ENCODE results near the gene STK38.
A peak's percentile ranks its signal among the peaks of the same experiment; 100 is the strongest.
"Not testable (repeated sequence)": the region's sequence is repeated elsewhere in the genome, so short reads cannot be mapped to it uniquely, and the experiment has no call there.

The STK38 gene

DNA sequence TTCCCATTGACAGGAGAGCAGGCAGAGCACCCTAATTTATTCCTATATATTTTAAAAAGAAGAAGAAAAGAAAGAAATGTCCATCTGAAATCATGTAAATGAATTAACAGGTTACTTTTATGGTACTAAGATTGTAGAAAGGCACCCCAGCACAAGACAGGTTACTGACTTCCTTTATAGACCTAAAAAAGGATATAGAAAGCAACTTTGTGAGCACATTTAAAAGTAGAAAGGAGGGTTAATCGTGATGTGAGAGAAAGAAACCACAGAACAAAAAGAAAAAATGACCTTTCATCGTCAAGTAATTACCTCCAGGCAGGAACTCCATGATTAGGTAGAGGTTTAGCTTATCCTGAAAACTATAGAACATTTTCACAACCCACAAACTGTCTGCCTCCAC, 29.9 kb downstream of the STK38 start:
- no peak for DNase-seq

DNA sequence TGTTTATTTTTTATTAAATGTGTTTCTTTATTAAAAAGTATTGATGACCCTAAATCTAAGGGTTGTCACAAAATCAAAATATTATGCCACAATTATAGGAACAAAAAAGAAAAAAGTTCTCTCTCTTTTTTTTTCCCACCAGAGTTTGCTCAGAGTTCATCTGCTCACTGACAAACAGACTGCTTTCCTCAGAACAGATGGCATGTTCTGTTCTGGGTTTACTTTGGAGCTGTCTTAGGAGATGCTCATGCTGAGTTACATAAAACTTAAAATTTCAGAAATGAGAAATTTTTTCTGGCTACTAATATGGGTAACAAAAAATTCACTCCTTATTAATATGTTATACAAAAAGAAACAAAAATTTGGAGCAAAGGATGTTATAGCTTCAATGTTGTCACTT, 30.3 kb downstream of the STK38 start:
- DNase-seq: no peak

DNA sequence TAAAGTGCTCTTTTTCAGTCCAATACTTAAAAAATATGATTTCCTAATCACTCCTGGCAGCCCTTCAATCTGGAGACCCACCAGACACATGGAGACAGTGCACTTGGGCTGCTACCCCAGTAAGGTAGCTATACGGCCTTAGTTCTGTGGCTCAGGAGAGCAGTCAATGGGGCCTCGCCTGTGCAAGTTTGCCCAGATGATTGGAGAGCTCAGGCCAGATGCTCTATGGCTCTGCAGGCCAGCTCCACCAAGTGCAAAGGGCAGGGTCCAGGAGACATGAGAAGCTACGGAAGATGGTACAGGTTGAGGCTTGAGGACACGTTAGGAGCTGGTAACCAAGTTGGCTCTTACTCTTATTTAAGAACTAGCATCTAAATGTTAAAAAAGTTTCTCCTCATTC, 30.7 kb downstream of the STK38 start:
- no peak for DNase-seq

DNA sequence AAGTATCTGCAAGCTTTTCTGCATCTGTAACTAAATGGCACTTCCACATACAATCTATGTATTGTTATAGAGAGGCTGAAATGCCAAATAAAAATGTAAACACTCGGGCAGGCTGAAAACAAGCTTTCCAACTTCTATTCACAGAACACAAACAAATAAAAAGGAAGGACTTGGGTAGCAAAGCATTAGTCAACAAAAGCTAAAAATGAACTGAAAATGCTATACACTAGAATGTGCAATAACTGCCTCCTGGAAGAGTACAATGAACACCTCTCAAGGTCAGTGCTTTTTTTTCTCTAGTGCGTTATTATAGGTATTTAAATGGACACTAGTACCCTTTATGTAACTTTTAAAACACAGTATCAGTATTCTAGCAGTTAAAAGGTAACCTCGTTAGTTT, 31.4 kb downstream of the STK38 start:
- no peak for DNase-seq

DNA sequence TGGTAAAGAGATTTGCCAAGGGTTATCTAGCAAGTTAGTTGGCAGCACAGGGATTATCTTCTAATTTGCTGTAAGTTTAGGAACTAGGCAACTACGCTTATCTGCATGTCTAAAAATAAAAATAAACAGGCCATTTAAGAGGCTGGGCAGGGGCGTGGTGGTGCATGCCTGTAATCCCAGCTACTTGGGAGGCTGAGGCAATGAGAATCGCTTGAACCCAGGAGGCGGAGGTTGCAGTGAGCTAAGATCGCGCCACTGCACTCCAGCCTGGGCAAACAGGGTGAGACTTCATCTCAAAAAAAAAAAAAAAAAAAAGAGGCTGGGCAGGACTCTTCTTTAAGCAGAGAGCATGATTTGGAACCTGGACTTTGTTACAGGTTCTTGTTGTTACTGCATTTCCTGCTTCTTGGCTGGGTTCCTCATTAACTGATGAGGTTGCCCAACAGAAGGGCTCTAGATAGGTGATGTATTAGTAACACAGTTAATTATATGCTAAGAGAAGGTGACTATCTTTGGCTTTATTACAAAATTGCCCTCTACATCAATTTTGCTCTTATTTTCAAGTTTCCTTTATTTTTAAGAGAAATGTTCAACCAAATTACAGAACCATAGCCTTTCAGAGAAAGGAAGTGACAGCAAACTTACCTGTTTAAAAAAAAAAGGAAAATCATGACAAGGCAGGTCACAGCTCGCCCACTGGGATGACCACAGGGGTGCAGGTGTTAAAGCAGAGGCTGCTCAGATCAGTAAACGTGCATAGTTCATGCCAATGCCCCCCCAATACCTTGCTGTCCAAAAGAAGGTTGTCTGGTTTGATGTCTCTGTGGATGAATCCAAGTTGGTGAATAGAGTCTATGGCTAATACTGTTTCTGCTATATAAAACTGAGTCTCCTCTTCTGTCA, 32.5 kb downstream of the STK38 start:
- no peak for DNase-seq

DNA sequence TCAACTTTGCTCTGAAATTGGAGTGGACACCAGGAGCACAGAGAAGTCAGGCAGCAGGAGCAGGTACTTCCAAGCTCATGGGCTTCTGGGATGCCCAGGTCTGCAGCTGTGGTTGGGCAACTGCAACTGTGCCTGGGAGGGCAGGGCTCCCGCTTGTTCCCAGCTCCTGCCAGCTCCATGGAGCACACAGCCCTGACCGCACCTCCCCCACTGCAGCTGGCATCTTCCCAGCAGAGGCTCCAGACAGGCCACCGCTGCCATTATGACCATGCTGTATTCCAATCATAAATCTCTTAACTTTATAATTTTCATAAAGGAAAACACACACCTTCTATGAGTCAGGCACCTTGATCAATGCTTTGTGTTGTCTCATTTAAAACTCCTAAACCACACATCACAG, 36.9 kb downstream of the STK38 start:
- DNase-seq: no peak

DNA sequence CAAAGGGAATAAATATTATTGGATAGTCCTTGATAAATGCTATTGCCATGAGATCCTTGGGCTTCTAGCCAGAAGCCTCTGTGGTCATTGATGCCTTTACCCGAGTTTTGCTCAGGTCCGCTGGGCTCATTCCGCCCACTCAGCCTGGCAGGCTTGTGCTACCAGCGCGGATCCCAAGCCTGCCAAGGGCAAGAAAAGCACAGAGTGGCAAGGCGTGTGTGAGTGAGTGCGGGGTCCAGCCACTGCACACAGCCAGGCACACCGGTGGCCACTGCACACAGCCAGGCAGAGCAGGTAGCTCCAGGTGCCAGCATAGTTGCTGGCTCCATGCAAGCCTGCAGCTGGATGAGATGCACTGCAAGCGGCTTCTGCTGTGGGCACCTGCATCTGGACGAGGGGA, 38.7 kb downstream of the STK38 start:
- no peak for DNase-seq

DNA sequence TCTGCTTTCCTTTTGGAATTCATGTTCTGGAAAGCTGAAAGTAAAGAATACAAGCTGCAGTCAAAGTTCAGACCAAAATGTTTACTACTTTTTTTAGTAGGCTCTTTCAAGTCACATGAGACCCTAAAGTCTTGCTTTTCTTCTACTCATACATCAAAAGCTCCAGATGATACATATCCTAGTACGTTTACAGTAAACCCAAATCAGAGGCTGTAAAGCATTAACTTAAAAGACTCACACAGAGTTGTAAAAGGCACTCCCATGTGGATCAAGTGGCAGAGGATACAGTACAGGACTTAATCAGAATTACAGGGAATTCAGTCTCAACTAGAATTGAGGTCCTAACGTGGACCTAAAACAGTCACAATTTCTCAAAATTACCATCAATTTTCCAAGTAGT, 40.7 kb downstream of the STK38 start:
- no peak for DNase-seq

DNA sequence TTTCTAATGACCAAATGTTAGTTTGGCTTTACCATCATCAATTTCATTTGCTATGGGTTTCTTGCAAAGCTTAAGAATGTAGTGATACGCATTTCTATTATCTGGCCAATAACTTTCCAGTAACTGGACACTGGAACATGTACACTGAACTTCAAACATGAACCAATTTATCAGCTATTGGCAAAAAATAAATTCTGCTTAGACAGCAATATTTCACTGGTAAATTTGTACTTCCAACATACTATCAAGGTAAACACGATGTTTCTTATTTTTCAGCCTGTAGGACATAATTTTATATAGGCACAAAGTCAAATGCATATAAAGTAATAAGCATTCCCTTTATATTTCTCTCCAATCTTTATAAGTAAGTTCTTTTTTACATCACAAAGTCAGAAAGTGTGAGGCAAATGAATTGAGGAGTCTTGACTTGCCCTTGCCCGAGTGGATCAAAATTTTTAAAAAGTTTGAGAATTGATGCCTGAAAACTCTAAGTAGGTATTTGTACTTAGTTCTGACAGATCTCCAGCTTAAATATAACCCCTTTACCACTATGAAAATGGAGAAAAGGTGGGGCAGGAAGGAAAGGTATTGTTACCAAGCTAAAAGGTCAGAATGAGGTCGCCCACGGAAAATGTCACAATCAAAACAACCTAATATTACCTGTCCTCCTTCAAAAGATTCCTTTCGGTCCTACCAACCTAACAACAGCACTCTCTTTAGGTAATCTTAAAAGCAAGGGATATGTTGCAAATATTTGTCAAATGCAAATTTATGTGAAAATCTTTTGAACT, 41.3 kb downstream of the STK38 start:
- no peak for DNase-seq

DNA sequence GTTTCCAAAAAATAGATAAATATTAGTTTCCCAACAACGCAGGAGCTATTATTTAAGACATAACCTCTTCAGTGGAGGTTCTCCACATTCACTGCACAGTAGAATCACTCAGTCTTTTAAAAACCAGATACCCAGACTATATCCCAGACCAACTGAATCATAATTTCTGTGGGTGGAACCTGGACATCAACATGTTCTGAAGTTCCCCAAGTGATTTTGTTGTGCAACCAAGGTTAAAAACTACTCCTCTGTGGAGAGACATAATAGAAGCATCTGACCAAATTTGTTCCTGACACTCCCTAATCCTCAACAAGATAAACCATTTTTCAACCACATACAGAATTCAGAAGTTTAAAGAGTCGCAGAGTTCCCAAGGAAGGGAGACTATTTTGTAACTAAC, 42.3 kb downstream of the STK38 start:
- no peak for DNase-seq

DNA sequence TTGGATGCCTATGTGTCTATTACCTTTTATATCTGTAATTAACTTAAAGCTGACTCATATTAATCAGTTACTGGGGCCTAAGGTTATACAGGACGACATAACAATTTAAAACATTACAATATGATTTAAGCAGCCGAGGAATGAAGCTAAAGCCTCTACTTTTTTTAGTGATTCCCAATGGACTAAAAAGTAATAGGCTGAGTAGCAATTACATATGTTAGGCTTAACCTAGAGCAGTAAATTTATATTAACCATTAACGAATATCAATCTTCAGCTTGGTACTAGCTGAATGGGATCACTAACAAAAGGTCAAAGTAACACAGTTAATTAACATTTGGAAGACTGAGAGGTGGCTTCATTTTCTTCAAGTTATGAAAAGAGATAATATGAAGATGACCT, 43.1 kb downstream of the STK38 start:
- DNase-seq: no peak

DNA sequence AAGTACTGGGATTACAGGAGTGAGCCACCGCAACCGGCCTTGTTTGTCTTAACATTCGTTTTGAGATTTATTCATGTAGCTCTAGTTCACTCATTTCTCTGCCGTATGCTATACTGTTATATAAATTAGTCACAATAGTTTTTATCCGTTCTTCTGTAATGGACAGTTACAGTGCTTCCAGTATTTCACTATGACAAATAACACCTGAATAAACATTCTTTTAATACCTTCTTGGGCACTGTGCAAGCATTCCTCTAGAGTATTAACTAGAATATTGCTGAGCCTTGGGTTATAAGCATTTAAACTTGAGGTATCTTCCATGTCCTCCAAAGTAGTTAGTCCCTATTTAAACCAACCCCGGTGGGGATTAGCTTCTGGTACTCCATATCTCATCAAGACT, 45.6 kb downstream of the STK38 start:
- DNase-seq: no peak

DNA sequence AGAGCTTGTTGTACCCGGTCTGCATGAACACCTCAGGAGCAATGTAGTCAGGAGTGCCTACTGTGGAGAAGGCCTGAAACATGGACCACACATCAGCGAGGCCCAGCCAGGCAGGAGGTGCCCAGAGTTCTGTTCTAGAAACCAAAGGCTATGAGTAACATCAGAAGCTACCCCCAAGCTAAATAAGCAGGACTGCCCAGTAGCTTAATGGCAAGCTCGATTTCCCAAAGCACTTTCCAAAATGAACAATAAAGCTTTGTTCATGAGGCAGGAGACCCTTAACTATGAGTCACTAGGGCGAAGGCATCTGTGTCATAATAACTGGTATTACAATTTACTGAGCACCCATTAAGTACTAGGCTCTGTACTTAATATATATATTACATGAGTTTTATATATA, 47.4 kb downstream of the STK38 start:
- DNase-seq: no peak

DNA sequence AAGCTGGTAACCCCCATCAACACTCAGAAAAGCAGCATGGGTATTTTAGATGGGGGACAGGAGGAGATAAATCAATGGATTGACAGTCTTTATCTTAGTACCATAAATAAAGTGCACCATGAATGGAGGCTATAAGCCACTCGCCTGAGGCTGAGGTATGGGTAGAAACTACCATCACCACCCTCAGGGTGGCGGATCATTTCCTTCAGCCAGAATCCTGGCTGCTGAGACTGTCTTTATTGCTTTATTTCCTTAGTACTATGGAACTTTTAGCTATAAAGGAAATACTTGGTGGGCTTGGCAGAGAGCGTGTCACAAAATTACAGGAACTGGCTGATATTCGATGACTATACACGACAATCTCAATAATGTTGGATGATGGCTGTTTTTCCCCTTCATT, 52.2 kb downstream of the STK38 start:
- no peak for DNase-seq

DNA sequence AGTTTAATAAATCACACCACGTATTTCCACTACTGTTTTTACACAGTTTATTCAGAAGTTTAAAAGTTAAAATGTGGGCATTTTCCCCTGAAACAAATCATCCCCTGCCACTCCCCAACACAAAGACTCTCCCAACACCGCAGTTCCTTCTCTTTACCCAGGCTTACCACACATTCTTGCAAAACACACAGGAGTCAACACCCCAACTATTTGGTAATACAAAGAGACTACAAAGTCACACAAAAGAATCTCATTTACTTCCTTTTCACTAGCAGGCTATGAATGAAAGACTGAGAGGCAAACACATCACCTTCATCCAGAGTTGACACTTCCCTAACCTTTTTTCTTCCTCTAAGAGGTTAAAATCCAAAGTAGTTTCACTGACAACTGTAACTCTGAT, 53.4 kb downstream of the STK38 start:
- no peak for DNase-seq

DNA sequence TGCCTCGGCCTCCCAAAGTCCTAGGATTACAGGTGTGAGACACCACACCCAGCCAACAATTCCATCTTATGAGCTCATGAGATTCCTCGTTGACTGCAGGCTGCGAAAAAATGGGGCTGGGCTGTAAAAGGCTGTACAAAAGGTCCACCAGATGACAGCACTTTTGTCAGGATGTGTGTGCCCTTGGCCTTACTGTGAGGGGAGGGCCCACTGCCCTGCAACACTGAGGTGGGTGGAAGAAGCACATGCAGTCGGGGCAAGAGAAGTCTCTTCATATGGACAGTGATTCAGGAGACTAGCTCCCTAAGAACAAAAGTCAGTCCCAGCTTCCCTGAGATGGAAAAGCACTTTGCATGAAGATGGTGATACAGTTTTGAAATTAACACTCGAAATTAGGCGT, 54.0 kb downstream of the STK38 start:
- DNase-seq: no peak

DNA sequence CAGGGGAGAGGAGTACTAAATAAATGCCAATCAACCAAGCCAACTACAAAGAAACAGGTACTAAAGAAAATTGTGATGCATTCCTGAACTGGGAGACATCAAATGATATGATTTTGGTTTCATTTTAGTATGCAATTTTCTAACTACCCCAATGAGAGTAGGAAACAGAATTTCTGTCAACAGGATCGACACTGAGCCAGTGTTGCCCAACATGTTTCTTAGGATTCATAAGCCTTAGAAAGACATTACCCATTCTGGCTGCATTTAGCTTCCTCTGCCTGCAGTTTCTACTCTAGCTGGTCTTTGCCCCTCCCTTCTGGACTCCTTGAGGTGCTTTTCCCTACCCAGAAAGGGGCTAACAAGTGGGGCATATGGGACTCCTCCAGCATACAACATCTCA, 54.7 kb downstream of the STK38 start:
- DNase-seq: no peak

DNA sequence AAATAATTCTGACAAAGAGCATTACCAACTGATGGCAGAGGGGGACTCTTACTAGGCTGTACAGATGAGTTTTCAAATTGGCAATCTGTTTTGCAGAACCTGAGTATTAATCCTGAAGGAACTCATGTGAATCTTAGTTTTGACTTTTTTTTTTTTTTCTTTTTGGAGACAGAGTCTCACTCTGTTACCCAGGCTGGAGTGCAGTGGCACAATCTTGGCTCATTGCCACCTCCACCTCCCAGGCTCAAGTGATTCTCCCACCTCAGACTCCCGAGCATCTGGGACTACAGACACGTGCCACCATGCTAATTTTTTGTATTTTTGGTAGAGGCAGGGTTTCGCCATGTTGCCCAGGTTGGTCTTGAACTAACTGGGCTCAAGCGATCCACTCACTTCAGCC, 55.2 kb downstream of the STK38 start:
- DNase-seq: no peak

DNA sequence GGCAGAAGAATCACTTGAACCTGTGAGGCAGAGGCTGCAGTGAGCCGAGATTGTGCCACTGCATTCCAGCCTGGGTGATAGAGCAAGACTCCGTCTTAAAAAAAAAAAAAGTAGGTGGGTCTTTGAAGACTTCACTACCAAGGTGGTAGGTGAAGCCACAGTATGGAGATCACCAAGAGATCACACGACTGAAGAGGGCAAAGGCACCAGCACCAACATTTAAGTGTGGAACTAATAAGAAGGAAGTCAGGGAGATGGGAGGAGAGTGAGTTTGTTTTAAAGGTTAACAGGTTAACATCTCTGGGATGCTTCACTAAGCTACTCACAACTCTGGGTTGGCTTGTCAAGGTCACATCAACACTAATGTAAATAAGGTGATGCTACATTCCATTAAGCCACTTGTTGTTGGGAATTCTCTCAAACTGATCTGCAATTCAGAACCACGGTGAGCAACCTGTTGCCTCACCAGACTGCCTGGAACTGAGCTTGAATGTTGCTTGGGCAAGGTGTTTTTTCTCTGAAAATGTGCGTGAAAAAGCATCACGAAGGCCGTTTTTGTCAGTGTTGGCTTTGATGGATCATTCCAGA, 55.8 kb downstream of the STK38 start:
- peak; percentile 20 for DNase-seq

DNA sequence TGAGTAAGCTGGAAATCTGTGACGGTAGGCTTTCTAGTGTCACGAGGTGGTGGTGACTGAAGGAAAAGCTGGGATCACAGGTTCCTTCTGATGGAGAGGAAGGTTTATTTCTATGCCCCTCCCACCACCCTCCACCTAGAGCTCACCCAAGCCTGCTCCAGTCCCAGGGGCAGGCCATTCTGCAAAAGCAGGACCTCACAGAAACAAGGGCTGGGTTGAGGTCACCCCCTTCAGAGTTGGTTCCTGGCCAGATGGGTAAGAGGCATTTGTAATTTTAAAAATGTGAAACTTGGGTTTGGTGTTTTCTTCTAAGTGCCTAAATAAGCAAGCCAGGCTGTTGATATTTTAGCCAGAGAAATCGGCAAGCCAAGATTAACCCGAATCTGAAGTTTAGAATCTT, 57.9 kb downstream of the STK38 start:
- no peak for DNase-seq

DNA sequence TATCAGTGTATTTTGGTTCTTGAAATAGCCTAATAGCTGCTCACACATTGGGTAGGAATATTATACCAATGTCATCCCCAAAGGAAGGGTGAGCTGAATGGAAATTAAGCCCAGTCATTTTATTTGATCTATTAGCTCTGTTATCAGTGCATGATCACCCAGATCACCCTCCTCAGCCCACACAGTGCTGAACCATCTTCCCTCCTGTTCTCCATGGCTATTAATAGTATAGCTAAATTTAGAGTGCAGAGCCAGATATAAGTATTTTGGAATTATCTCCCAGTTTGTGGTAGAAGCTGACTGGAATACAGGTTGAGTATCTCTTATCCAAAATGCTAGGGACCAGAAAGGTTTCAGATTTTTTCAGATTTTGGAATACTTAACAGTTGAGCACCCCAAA, 59.1 kb downstream of the STK38 start:
- DNase-seq: no peak

DNA sequence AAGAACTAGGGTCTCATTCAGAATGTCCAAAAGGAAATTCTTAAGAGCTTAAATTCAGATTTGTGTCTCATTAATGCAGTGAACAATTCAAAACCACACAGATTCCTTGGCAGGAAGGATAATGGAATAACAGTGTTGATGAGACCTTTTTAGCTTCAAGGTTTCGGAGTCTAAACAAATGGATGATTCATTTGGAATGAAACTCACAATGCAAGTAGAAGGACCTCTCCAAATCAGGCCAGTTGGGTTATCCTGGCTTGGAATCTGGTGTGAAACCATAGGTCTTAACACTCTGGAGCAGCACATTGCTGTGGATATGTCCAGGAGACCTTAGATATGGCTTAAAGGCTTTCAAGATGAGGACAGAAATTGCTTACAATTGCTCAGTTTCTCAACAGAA, 59.6 kb downstream of the STK38 start:
- peak; percentile 51 for DNase-seq

DNA sequence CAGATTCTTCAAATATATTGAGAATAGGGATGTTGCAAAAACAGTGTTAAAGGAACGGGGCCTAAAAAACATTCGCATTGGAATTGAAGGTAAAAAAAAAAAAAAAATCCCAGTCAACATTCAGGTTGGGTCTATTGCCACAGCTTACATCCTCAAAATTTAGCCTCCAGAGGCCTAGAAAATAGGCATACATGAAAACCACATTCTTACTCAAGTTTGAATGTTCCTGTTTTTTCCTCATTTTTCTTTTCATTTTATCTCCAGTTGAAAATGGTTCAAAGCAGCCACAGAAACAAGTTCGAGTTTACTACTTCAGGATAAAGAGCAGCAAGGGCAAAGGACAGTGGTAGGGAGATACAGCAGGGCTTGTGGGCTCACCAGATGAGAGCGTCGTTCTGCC, 62.5 kb downstream of the STK38 start:
- no peak for DNase-seq

DNA sequence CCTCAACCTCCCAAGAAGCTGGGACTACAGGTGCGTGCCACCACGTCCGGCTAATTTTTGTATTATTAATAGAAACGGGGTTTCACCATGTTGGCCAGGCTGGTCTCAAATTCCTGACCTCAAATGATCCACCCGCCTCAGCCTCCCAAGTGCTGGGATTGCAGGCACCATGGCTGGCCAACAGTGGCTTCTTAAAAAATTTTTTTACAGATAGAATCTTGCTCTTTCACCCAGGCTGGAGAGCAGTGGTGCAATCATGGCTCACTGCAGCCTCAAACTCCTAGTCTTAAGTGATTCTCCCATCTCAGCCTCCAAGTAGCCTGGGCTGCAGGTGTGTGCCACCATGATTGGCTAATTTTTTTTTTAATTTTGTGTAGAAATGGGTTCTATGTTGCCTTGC, 64.0 kb downstream of the STK38 start:
- not testable (repeated sequence) for DNase-seq
